A673 (cell line): ENCODE results near the gene BCLAF1. TPM values are rescaled to one million over a fixed set of nuclear protein-coding genes. Genes with fewer than 3 reads are reported as not detected.

ENCODE experiments used
- BruUV-seq: library from RNA; stranded (reverse); fragments of 400-500 nt; replicated peaks from 2 replicates; lab custom pipeline; 2021; lab: Mats Ljungman, UMichigan
- CTCF ChIA-PET: fragments of 300-600 bp; sonication (Branson Sonifier 250); formaldehyde crosslinking; loops from one replicate; lab custom pipeline; 2022; ENCODE audit warnings: antibody characterized with exemption; lab: Charles Lee
- POLR2A ChIA-PET: fragments of 300-600 bp; sonication (Branson Sonifier 250); formaldehyde crosslinking; loops from one replicate; lab custom pipeline; 2022; ENCODE audit warnings: antibody characterized with exemption; ENCODE audit not compliant: low non-redundant PET; lab: Charles Lee
- DNase-seq: peaks from one replicate; pipeline ENCODE4 v3.0.0-alpha.2; 2015; ENCODE audit warnings: low spot score
- H3K27ac ChIP-seq: fragments of 200-600 bp; sonication (generic); 2 replicates; pipeline ENCODE4 v1.5.1; 2016; ENCODE audit warnings: mixed run types, low read depth, mild to moderate bottlenecking, mixed read lengths, antibody characterized with exemption, low read length; ENCODE audit not compliant: poor library complexity, severe bottlenecking
- H3K27me3 ChIP-seq: fragments of 200-600 bp; sonication (generic); replicated peaks from 2 replicates; pipeline ENCODE4 v1.6.1; 2017; ENCODE audit warnings: mixed run types, low read depth, mild to moderate bottlenecking, mixed read lengths, antibody characterized with exemption, low read length; ENCODE audit not compliant: insufficient read depth, poor library complexity
- H3K36me3 ChIP-seq: fragments of 200-600 bp; sonication (generic); 2 replicates; pipeline ENCODE4 v1.6.1; 2016; ENCODE audit warnings: mixed run types, mild to moderate bottlenecking, mixed read lengths, antibody characterized with exemption, low read length; ENCODE audit not compliant: insufficient read depth, poor library complexity, severe bottlenecking
- H3K4me1 ChIP-seq: fragments of 200-600 bp; sonication (generic); 2 replicates; pipeline ENCODE4 v1.6.1; 2017; ENCODE audit warnings: mixed run types, mild to moderate bottlenecking, mixed read lengths, antibody characterized with exemption, low read length; ENCODE audit not compliant: insufficient read depth, poor library complexity, severe bottlenecking
- H3K4me3 ChIP-seq: fragments of 200-600 bp; sonication (generic); 2 replicates; pipeline ENCODE4 v1.5.1; 2016; ENCODE audit warnings: low read depth, mixed run types, mild to moderate bottlenecking, mixed read lengths, low read length; ENCODE audit not compliant: poor library complexity, severe bottlenecking
- H3K9me3 ChIP-seq: fragments of 200-600 bp; sonication (generic); 2 replicates; pipeline ENCODE4 v1.6.1; 2016; ENCODE audit warnings: mixed run types, low read depth, mild to moderate bottlenecking, mixed read lengths, antibody characterized with exemption, low read length; ENCODE audit not compliant: poor library complexity, severe bottlenecking
- EZH2 ChIP-seq: fragments of 200-600 bp; sonication (generic); IDR thresholded peaks from 2 replicates; pipeline ENCODE4 v1.6.1; 2017; ENCODE audit warnings: borderline replicate concordance, low read depth, mild to moderate bottlenecking, mixed read lengths, antibody characterized with exemption, low read length; ENCODE audit not compliant: poor library complexity, severe bottlenecking
- intact Hi-C: fragments of 100-400 bp; cut with micrococcal nuclease; formaldehyde crosslinking; loops from one replicate; pipeline ENCODE4 v1.10.0; 2022; ENCODE audit not compliant: unreplicated experiment
- total RNA-seq: library from RNA; stranded (reverse); gene quantifications from 2 replicates; pipeline ENCODE4 v1.2.3, GENCODE V29; 2021
- TF ChIP-seq, protein P1 (sequence below): fragments of 300-800, 200-600 bp; sonication (generic); conservative IDR thresholded peaks from 2 replicates; pipeline ENCODE4 v1.5.1; 2017; ENCODE audit warnings: low read depth, mild to moderate bottlenecking, antibody characterized with exemption, low read length, moderate library complexity, mixed read lengths

Gene BCLAF1
- total RNA-seq, 1 experiment from 2014 or later = 284 TPM

DNA sequence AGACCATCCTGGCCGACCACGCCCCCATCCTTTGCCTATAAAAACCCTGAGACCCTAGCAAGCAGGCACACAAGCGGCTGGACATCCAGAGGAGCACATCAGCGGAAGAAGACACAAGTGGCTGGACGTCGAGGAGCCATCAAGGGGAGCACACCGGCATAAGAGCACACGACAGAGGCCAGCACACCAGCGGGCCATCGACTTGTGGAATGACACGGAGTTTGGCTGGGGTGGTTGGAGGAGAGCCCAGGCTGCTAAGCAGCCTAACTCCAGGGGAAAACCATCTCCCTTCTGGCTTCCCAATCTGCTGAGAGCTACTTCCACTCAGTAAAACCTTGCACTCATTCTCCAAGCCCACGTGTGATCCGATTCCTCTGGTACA, 44.8 kb upstream of the BCLAF1 start:
- ChIA-PET POLR2A (no interaction called here), CTCF (no interaction called here)
- H3K4me3 ChIP-seq = no peak overlapping the region
- no peaks in the 10 kb centered on the region for H3K36me3 ChIP-seq
- no peaks in the 10 kb centered on the region for H3K9me3 ChIP-seq
- intact Hi-C loops = no loop called here
- no peaks in the 10 kb centered on the region for H3K27me3 ChIP-seq
- no TSS peak for BruUV-seq
- no peaks in the 10 kb centered on the region for H3K4me1 ChIP-seq
- no peak overlapping the region for H3K27ac ChIP-seq
- TF ChIP-seq, protein P1, sequence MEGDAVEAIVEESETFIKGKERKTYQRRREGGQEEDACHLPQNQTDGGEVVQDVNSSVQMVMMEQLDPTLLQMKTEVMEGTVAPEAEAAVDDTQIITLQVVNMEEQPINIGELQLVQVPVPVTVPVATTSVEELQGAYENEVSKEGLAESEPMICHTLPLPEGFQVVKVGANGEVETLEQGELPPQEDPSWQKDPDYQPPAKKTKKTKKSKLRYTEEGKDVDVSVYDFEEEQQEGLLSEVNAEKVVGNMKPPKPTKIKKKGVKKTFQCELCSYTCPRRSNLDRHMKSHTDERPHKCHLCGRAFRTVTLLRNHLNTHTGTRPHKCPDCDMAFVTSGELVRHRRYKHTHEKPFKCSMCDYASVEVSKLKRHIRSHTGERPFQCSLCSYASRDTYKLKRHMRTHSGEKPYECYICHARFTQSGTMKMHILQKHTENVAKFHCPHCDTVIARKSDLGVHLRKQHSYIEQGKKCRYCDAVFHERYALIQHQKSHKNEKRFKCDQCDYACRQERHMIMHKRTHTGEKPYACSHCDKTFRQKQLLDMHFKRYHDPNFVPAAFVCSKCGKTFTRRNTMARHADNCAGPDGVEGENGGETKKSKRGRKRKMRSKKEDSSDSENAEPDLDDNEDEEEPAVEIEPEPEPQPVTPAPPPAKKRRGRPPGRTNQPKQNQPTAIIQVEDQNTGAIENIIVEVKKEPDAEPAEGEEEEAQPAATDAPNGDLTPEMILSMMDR = no peak
- TF ChIP-seq EZH2 = no peak
- no peak for DNase-seq

DNA sequence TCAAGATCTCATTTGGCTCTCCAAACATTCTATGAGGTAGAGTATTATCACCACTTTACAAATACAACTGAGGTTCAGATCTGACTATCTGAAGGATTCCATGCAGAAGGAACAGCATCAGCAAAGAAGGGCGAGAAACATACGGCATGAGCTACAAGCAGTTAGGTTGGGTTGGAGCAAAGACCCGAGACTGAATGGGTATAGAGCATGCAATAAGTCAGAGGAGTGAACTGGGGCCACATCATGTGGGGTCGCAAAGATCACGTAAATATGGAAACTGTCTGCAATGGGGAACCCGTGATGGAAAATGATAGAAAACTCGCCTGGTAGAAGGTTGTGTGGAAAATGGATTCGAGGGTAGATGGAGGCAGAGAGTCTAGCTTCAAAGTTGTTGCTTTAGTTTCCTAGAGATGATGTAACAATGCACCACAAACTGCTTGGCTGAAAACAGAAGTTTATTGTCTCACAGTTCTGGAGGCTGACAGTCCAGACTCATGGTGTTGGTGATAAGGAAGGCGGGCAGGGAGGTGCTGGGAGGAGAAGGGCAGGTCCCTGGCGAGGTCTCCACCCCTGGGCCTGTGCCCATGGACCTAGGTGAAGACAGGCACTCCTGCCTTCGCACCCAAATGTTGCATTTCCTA, 44.3 kb upstream of the BCLAF1 start:
- BruUV-seq = no TSS peak
- no peaks in the 10 kb centered on the region for H3K36me3 ChIP-seq
- ChIA-PET CTCF (no interaction called here), POLR2A (no interaction called here)
- H3K27ac ChIP-seq = no peak overlapping the region
- no peaks in the 10 kb centered on the region for H3K27me3 ChIP-seq
- intact Hi-C loops = no loop called here
- no peaks in the 10 kb centered on the region for H3K9me3 ChIP-seq
- H3K4me1 ChIP-seq = no peaks in the 10 kb centered on the region
- TF ChIP-seq, protein P1 = no peak
- TF ChIP-seq EZH2 = no peak
- no peak for DNase-seq
- H3K4me3 ChIP-seq = no peak overlapping the region

DNA sequence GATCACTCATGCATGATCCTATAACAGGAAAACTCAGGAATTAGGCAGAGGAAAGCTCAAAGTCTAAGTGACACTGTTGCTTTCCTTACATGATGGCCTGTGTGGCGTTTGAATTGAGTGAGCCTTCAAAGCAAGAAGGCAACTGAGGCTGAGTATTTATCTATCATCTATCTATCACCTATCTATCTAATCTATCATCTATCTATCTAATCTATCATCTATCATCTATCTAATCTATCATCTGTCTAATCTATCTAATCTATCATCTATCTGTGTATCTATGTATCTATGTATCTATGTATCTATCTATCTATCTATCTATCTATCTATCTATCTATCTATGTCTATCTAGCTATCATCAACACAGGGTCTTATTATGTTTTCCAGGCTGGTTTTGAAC, 41.8 kb upstream of the BCLAF1 start:
- BruUV-seq = no TSS peak
- Histone ChIP-seq H3K36me3 (no peaks in the 10 kb centered on the region), H3K4me1 (no peaks in the 10 kb centered on the region), H3K9me3 (no peaks in the 10 kb centered on the region), H3K4me3 (no peak overlapping the region), H3K27ac (no peak overlapping the region), H3K27me3 (no peaks in the 10 kb centered on the region)
- ChIA-PET POLR2A (no interaction called here), CTCF (no interaction called here)
- no peak for DNase-seq
- TF ChIP-seq, protein P1 = no peak
- no peak for TF ChIP-seq EZH2
- intact Hi-C loops = no loop called here
